ENCODE measurements around the gene PSAT1.

PSAT1 gene

GRCh38 chr9:78370991-78371390 is 74.1 kb downstream of the PSAT1 start:
- TF ChIP-seq CTCF (conservative IDR thresholded peaks at IDR 0.05) (no peak), ZFX (IDR thresholded peaks at IDR 0.05) (no peak)
- H3K27ac ChIP-seq: peak overlapping the region; percentile 28; the same call in 1 of the 2 replicates

- TF ChIP-seq CTCF (conservative IDR thresholded peaks at IDR 0.05): no peak
- no peak for TF ChIP-seq ZFX (IDR thresholded peaks at IDR 0.05)
- H3K27ac ChIP-seq: peak overlapping the region; percentile 6; the same call in 1 of the 2 replicates
Observed at GRCh38 chr9:78371981-78372380, 75.1 kb downstream of the PSAT1 start.

Measured in C4-2B (cell line).